Karpas-422 (cell line): ENCODE data around the gene CHST7. TPM values are rescaled to one million over a fixed set of nuclear protein-coding genes. Genes with fewer than 3 reads are reported as not detected.
"Not testable (repeated sequence)": the region's sequence is repeated elsewhere in the genome, so short reads cannot be mapped to it uniquely, and the experiment has no call there.

Source experiments
- DNase-seq: peaks from one replicate; pipeline ENCODE4 v3.0.0-alpha.2; 2015
- H2AFZ ChIP-seq: fragments of 200-600 bp; sonication (generic); 2 replicates; pipeline ENCODE4 v1.6.1; 2014; ENCODE audit warnings: antibody characterized with exemption, low read length, mixed read lengths
- H3K27ac ChIP-seq: fragments of 200-600 bp; sonication (generic); 2 replicates; pipeline ENCODE4 v1.5.1; 2014; ENCODE audit warnings: mild to moderate bottlenecking, low read length, moderate library complexity
- H3K27me3 ChIP-seq: fragments of 200-600 bp; sonication (generic); 2 replicates; pipeline ENCODE4 v1.6.1; 2014; ENCODE audit warnings: low read length, mixed read lengths
- H3K36me3 ChIP-seq: fragments of 200-600 bp; sonication (generic); 2 replicates; pipeline ENCODE4 v1.6.1; 2014; ENCODE audit warnings: low read length, mixed read lengths; ENCODE audit not compliant: insufficient read depth
- H3K4me1 ChIP-seq: fragments of 200-600 bp; sonication (generic); 2 replicates; pipeline ENCODE4 v1.6.1; 2014; ENCODE audit warnings: mild to moderate bottlenecking, low read length, mixed read lengths
- H3K4me2 ChIP-seq: fragments of 200-600 bp; sonication (generic); 2 replicates; pipeline ENCODE4 v1.6.1; 2014; ENCODE audit warnings: low read length, low read depth, mild to moderate bottlenecking; ENCODE audit not compliant: poor library complexity, severe bottlenecking
- H3K4me3 ChIP-seq: fragments of 200-600 bp; sonication (generic); 2 replicates; pipeline ENCODE4 v1.5.1; 2014; ENCODE audit warnings: mild to moderate bottlenecking, antibody characterized with exemption, low read length, mixed read lengths
- H3K79me2 ChIP-seq: fragments of 200-600 bp; sonication (generic); 2 replicates; pipeline ENCODE4 v1.6.1; 2014; ENCODE audit warnings: mild to moderate bottlenecking, low read length, mixed read lengths
- H3K9ac ChIP-seq: fragments of 200-600 bp; sonication (generic); 2 replicates; pipeline ENCODE4 v1.6.0; 2014; ENCODE audit warnings: low read length
- H3K9me2 ChIP-seq: fragments of 200-600 bp; sonication (generic), shearing (Covaris generic); replicated peaks from 2 replicates; pipeline ENCODE4 v1.6.0; 2014; ENCODE audit warnings: mild to moderate bottlenecking, low read length, moderate library complexity; ENCODE audit not compliant: insufficient read depth
- H3K9me3 ChIP-seq: fragments of 300-700, 200-600 bp; sonication (generic); 2 replicates; pipeline ENCODE4 v1.6.1; 2014; ENCODE audit warnings: low read length, mixed read lengths
- H4K20me1 ChIP-seq: fragments of 200-600 bp; sonication (generic); 2 replicates; pipeline ENCODE4 v1.6.1; 2014; ENCODE audit warnings: mild to moderate bottlenecking, antibody characterized with exemption, low read length, low read depth; ENCODE audit not compliant: insufficient read depth
- total RNA-seq: library from RNA; depleted of rRNA; stranded (reverse); fragments of >200 nt; shearing (Covaris generic); gene quantifications from 2 replicates; pipeline ENCODE4 v1.2.3, GENCODE V29; 2014; ENCODE audit warnings: low replicate concordance; rRNA removed

The CHST7 gene
- 1.6 and 2.5 TPM in 2 replicates for total RNA-seq

DNA sequence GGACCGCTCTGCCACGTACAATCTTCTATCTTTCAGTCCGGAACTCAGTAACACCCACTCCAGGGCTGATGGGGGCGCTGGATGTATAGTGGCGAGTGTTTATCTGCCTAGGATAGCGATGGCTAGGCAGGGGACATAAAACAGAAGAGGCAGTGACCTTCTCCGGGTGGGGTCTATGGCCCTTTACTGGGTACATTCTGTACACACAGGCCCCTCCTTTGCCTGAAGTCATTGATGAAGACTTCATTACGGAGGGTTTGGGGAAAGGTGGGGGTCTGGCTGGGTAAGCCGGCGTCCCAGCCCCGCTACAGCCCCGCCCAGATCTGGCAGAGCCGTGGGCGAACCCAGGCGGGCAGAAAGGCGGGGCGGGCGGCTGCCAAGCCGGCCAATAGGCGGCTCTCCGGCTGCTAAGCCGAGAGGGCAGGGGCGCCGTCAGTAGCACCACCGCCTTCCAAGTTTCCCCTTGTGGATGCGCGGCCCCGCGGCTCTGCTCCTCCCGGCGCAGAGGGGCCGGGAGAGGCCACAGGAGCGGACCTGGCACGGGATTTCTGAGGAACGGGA lies at the start of gene CHST7:
TSS of gene CHST7 (plus strand) at position 435 of the 561 bp plus-strand sequence. CDS start 167 bp downstream, outside the sequence.
- Histone ChIP-seq H3K4me1 (peaks cover 25% of the 10 kb centered on the region), H3K4me3 (peak within 1 kb of the TSS; percentile 68), H3K27me3 (no peaks in the 10 kb centered on the region), H3K79me2 (no peaks in the 10 kb centered on the region), H3K9me2 (no peaks in the 10 kb centered on the region), H2AFZ (peak within 1 kb of the TSS; percentile 67; the same call in 1 of the 2 replicates), H3K9me3 (no peaks in the 10 kb centered on the region), H4K20me1 (no peaks in the 10 kb centered on the region), H3K36me3 (no peaks in the 10 kb centered on the region), H3K9ac (peak within 1 kb of the TSS; percentile 61), H3K4me2 (peak within 1 kb of the TSS; percentile 71), H3K27ac (peak within 1 kb of the TSS; percentile 72)
- DNase-seq = peak; percentile 80

DNA sequence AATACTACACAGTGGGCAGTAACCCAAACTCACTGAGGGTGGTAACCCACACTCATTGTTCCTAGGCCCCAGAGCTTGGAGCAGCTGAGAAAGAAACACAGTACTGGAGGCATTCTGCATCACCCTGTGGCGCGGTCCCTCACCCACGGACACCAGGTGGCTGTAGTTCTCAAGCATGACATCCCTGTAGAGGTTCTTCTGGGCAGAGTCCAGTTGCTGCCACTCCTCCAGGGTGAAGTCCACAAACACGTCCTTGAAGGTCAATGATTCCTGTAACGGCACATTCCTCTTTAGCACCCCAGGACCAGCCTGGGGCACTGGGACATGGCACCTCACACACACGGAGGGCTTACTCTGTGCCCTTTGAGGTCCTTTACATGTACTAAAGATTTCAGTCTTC lies 44.9 kb upstream of the CHST7 start:
- not testable (repeated sequence) for H4K20me1 ChIP-seq, DNase-seq, H3K4me2 ChIP-seq, H3K4me3 ChIP-seq, H3K9me2 ChIP-seq, H3K9ac ChIP-seq, H3K36me3 ChIP-seq, H3K4me1 ChIP-seq, H3K79me2 ChIP-seq, H2AFZ ChIP-seq, H3K9me3 ChIP-seq, H3K27ac ChIP-seq, H3K27me3 ChIP-seq

GRCh38 chrX:46529740-46530403 lies 43.7 kb upstream of the CHST7 start:
- H3K27me3 ChIP-seq, H3K9me3 ChIP-seq, H3K79me2 ChIP-seq, H3K4me3 ChIP-seq, H2AFZ ChIP-seq, H3K4me2 ChIP-seq, DNase-seq, H3K36me3 ChIP-seq, H3K9me2 ChIP-seq, H3K4me1 ChIP-seq, H4K20me1 ChIP-seq, H3K27ac ChIP-seq, H3K9ac ChIP-seq: not testable (repeated sequence)

GRCh38 chrX:46530404-46530908 lies 43.1 kb upstream of the CHST7 start:
- H3K9ac ChIP-seq, H3K79me2 ChIP-seq, DNase-seq, H3K4me3 ChIP-seq, H3K4me1 ChIP-seq, H3K27ac ChIP-seq, H4K20me1 ChIP-seq, H2AFZ ChIP-seq, H3K27me3 ChIP-seq, H3K36me3 ChIP-seq, H3K4me2 ChIP-seq, H3K9me2 ChIP-seq, H3K9me3 ChIP-seq: not testable (repeated sequence)

DNA sequence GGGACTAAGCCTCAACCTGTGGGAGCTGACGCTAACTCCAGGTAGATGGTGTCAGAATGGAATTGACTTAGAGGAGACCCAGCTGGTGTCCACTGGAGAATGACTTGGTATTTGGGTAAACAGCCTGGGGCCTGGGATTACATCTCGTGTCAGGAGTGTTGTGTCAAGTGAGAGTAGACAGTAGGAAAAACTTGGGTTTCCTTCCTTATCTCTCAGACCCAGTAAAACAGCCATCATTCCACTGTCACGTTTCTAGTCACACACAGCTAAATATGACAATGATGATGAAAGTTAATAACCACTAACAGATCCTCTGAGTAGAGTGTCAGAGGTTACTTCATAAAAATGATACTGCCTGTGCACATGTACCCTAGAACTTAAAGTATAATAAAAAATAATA lies 42.1 kb upstream of the CHST7 start:
- no peak overlapping the region for H3K27ac ChIP-seq
- no peaks in the 10 kb centered on the region for H3K36me3 ChIP-seq
- H3K4me2 ChIP-seq = no peak overlapping the region
- H3K4me1 ChIP-seq = no peaks in the 10 kb centered on the region
- no peaks in the 10 kb centered on the region for H3K79me2 ChIP-seq
- no peaks in the 10 kb centered on the region for H3K9me3 ChIP-seq
- H3K4me3 ChIP-seq = no peak overlapping the region
- no peaks in the 10 kb centered on the region for H3K27me3 ChIP-seq
- H3K9ac ChIP-seq = no peak overlapping the region
- H4K20me1 ChIP-seq = no peaks in the 10 kb centered on the region
- H2AFZ ChIP-seq = no peak overlapping the region
- no peaks in the 10 kb centered on the region for H3K9me2 ChIP-seq
- DNase-seq = no peak

DNA sequence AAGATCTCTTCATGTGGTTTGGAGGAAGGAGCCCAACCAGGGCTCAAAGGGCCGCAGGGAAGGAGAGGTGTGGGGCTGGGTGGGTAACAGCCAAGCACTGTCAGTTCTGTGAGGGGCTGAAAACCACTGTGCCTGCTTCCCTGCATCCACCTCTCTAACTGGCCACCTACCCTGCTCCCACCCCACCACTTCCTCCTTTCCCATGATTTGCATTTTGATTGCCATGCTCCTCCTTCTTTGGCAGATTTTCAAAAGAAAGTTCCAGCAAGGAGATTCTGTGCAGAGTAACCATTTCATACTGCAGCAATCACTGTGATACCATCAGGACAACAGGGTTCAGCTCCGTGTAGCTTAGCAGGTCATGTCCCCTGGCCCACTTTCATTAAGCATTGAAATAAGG lies 30.1 kb upstream of the CHST7 start:
- no peaks in the 10 kb centered on the region for H3K27me3 ChIP-seq
- no peaks in the 10 kb centered on the region for H4K20me1 ChIP-seq
- no peak overlapping the region for H3K27ac ChIP-seq
- no peak overlapping the region for H3K4me3 ChIP-seq
- H2AFZ ChIP-seq = no peak overlapping the region
- H3K9me3 ChIP-seq = no peaks in the 10 kb centered on the region
- no peaks in the 10 kb centered on the region for H3K9me2 ChIP-seq
- H3K9ac ChIP-seq = no peak overlapping the region
- H3K4me2 ChIP-seq = no peak overlapping the region
- peak; percentile 55 for DNase-seq
- H3K79me2 ChIP-seq = peaks cover 16% of the 10 kb centered on the region
- H3K36me3 ChIP-seq = peaks cover 3% of the 10 kb centered on the region; the same call in 1 of the 2 replicates
- peaks cover 22% of the 10 kb centered on the region for H3K4me1 ChIP-seq

DNA sequence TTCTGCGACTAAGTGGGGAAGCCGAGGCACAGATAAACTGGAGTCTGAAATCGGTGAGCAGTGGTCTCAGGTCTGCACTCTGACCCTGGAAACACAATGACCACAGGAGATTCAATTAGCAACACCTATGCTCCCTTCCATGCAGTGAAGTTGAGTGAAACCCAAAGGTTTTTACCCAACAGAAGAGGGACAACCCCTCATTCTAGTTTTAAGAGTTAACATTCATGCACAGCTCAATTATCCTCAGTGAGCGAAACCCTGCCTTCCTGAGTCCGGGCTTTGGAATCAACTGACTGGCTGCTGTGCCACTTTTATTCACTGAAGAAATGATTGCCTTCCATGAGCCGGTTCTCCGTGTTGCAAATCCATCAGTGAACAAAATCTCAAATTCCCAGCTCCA lies 29.0 kb upstream of the CHST7 start:
- Histone ChIP-seq H2AFZ (0 out of 2 replicates have a peak overlapping the region, but pooled peaks have one; percentile 60), H3K79me2 (peaks cover 16% of the 10 kb centered on the region), H3K9ac (peak overlapping the region; percentile 85), H3K4me3 (peak overlapping the region; percentile 84), H3K27ac (peak overlapping the region; percentile 45; the same call in 1 of the 2 replicates), H3K4me2 (peak overlapping the region; percentile 86), H3K4me1 (peaks cover 22% of the 10 kb centered on the region)
- DNase-seq, H3K36me3 ChIP-seq, H4K20me1 ChIP-seq, H3K9me2 ChIP-seq, H3K27me3 ChIP-seq, H3K9me3 ChIP-seq: not testable (repeated sequence)

- Histone ChIP-seq H3K27ac (peak within 1 kb of the TSS; percentile 45; the same call in 1 of the 2 replicates), H3K4me3 (peak within 1 kb of the TSS; percentile 84), H4K20me1 (no peaks in the 10 kb centered on the region), H3K79me2 (peaks cover 16% of the 10 kb centered on the region), H3K9me3 (no peaks in the 10 kb centered on the region), H3K9ac (peak within 1 kb of the TSS; percentile 85), H3K27me3 (no peaks in the 10 kb centered on the region), H2AFZ (0 out of 2 replicates have a peak within 1 kb of the TSS, but pooled peaks have one; percentile 60), H3K36me3 (peaks cover 3% of the 10 kb centered on the region; the same call in 1 of the 2 replicates), H3K4me1 (peaks cover 22% of the 10 kb centered on the region), H3K4me2 (peak within 1 kb of the TSS; percentile 86), H3K9me2 (no peaks in the 10 kb centered on the region)
- DNase-seq = peak; percentile 96
Observed at GRCh38 chrX:46545111-46546005, 28.2 kb upstream of the CHST7 start, which contains the start of gene ZNF674. ZNF674 (minus strand) TSS chrX:46545421; CDS start chrX:46542087, 3,334 bp downstream.
